ENCODE results near the gene TBXAS1.
"Not testable (repeated sequence)": the region's sequence is repeated elsewhere in the genome, so short reads cannot be mapped to it uniquely, and the experiment has no call there.

The TBXAS1 gene

DNA sequence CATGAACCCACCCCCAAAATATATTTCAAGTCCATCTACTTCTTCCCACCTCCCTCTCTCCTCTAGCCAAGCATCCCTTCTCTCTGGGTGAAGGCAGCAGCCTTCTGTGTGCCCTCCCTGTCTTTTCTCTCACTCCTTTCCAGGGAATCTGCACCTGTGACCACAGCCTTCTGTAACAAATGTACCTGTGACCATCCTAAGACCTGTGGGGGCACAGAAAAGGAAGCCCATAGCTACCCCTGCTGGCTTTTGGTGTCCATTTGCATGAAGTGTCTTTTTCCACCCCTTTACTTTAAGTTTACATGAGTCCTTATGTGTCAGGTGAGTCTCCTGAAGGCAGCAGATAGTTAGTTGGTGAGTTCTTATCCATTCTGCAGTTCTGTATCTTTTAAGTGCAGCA, 2.0 kb upstream of the TBXAS1 start:
- no peak for FAIRE-seq

- FAIRE-seq, result no peak
These were observed 618 bp upstream of the TBXAS1 start for GRCh38 chr7:139828446-139828845.

DNA sequence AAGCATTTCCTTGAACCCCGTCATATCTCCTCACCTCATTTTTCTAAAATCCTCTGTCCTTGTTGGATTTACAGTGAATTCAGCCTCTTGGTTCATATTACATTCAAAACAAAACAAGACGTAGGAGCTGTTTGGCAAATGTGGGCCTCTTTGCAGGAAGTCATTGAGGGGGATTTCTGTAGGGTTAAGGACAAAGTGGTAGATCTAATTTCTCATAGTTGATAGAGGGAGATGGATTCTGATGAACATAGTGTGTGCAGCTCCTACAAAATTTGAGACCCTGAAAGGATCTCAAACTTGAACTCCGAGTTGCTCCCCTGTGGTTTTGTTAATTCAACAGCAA, 682 bp downstream of the TBXAS1 start:
- no peak for FAIRE-seq

GRCh38 chr7:139830292-139830691, 1.2 kb downstream of the TBXAS1 start:
- no peak for FAIRE-seq

- FAIRE-seq, result no peak
These were observed 1.9 kb downstream of the TBXAS1 start for GRCh38 chr7:139830782-139831501.

DNA sequence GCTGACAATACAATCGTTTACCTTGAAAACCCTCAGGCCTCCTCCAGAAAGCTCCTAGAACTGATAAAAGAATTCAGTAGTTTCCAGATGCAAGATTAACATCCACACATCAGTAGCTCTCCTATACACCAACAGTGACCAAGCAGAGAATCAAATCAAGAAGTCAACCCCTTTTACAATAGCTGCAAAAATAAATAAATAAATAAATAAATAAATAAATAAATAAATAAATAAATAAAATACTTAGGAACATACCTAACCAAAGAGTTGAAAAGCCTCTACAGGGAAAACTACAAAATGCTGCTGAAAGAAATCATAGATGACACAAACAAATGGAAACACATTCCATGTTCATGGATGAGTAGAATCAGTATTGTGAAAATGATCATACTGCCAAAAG, 6.8 kb downstream of the TBXAS1 start:
- FAIRE-seq, result not testable (repeated sequence)

DNA sequence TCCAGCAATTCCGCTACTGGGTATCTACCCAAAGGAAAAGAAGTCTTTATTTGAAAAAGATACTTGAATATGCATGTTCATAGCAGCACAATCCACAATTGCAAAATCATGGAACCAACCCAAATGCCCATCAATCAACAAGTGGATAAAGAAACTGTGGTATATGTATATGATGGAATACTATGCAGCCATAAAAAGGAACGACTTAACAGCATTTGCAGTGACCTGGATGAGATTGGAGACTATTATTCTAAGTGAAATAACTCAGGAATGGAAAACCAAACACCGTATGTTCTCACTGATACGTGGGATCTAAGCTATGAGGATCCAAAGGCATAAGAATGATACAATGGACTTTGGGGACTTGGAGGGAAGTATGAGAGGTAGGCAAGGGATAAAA, 8.2 kb downstream of the TBXAS1 start:
- FAIRE-seq, result not testable (repeated sequence)

DNA sequence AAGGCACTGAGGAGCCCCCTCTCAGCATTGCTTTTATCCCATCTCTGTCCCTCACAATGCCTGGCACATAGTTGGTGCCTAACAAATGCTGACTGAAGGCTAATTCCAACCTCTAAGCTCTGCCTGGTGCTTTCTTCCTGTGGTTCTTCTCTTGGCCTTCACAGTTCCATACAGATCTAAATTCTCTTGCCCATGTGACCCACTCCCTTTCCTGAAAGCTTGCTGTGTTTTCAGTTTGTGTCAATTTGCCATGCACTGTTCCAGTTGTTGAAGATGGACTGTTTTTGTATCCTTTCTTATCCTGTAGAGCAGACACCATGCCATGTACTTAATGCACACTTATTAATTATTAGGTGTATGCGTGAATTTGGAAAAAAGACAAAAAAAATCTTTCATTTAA, 9.2 kb downstream of the TBXAS1 start:
- no peak for FAIRE-seq

DNA sequence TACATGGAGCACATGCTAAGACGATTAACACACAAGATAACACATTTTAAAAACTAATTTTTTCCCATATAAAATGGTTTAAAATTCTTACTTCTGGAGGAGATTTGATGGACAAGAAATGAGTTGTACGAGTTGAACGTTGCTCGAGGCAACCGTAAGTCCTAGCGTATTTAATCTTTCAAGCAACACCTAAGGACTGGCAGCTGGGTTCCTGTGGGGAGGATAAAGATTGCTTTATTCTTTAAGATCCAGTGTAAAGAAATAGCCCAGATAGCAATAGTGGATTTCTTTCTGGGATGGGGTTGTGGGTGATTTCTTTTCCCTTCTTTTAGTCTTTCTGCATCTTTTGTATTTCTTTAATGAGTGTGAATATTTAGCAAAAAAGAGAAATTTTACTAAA, 9.8 kb downstream of the TBXAS1 start:
- no peak for FAIRE-seq

- no peak for FAIRE-seq
These were observed 11.7 kb downstream of the TBXAS1 start for GRCh38 chr7:139840776-139841175.

GRCh38 chr7:139842401-139843210, 13.5 kb downstream of the TBXAS1 start:
- no peak for FAIRE-seq

DNA sequence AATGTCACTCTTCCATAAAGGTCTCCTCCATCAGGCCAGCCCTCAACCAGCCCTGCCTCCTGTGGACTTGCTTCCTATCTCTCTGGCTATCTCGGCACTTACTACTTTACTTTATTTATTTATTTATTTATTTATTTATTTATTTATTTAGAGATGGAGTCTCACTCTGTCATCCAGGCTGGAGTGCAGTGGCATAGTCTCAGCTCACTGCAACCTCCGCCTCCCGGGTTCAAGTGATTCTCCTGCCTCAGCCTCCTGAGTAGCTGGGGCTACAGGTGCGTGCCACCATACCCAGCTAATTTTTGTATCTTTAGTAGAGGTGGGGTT, 14.1 kb downstream of the TBXAS1 start:
- not testable (repeated sequence) for FAIRE-seq

GRCh38 chr7:139844779-139845442, 15.8 kb downstream of the TBXAS1 start:
- no peak for FAIRE-seq

GRCh38 chr7:139845443-139845805, 16.4 kb downstream of the TBXAS1 start:
- no peak for FAIRE-seq

DNA sequence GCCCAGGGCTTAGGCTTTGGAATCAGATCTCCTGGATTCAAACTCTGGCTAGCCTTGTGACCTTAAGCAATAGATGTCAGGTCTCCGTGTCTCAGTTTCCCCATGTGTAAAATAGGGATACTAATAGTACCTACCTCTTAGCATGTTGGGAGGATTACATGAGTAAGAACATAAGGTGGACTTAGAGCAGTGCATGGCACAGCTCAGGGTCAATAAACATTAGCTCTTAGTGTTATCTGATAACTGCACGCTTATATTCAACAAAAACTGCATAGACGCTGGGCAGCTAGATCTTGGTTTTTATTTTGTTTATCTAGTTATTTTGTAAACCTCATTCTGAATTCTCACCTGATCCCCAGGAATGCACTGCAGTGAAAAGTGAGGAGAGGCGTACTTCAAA, 17.2 kb downstream of the TBXAS1 start:
- no peak for FAIRE-seq

DNA sequence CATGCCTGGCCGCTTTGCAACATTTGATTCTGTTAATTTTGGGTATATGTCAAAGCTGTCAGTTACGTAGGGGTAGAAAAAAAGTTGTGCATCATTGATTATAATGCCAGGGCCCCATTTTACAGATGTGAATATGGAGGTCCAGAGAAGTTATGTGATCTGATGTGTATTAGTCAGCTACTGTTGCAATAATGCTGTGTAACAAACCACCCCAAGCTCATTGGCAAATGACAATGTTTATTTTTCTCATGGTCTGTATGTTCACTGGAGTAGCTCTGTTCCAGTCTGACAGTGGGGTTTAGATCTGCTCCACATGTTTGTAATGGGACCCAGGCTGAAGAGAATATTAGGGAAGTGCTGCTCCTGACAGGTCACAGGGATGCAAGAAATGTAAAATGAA, 19.2 kb downstream of the TBXAS1 start:
- FAIRE-seq, result no peak

DNA sequence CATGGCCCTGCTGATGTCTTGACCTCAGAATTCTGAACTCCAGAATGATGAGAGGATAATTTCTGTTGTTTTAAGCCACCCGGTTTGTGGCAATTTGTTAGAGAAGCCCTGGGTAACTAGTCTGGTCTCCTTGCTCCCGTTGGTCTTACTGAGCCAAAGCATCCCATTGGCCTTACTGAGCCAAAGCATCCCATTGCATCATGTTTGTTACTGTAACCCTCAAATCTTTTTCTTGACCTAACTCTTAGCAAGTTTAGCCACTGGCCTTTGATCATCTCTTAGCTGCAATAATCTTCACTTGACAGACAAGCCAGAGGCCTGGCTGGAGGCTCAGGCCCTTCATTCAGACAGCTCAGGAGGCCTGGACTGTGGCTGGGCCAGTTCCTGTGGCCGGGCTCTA, 21.8 kb downstream of the TBXAS1 start:
- FAIRE-seq, result no peak

DNA sequence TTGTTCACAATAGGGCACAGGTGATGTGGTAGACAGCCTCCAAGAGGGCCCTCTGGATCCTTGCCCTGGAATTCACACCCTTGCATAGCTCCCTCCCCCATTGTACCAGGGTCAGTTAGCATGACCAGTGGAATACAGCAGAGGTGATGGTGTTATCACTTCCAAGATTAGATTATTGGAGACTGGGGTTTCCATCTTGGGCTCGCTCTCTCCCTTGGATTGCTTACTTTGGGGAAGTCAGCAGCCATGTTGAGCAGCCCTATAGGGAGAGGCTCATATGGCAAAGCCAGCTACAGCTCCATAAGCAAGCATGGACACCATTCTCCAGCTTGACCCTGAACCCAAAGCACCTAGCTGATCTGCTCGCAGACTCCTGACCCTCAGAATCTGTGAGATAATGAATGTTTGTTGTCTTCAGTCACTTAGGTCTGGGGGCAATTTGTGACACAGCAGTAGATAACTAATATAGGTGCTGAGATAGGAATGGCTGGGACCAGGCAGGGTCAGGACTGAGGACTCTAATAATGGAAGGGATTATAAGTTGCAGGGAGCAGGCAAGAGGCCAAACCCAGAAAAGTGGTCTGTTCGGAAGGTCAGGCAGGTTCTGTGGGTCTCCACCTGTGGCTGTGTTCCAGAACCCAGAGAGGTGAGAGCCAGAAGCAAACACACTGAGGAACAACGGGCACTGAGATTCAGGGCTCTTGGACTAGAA, 22.9 kb downstream of the TBXAS1 start:
- no peak for FAIRE-seq

GRCh38 chr7:139852482-139852845, 23.4 kb downstream of the TBXAS1 start:
- no peak for FAIRE-seq

DNA sequence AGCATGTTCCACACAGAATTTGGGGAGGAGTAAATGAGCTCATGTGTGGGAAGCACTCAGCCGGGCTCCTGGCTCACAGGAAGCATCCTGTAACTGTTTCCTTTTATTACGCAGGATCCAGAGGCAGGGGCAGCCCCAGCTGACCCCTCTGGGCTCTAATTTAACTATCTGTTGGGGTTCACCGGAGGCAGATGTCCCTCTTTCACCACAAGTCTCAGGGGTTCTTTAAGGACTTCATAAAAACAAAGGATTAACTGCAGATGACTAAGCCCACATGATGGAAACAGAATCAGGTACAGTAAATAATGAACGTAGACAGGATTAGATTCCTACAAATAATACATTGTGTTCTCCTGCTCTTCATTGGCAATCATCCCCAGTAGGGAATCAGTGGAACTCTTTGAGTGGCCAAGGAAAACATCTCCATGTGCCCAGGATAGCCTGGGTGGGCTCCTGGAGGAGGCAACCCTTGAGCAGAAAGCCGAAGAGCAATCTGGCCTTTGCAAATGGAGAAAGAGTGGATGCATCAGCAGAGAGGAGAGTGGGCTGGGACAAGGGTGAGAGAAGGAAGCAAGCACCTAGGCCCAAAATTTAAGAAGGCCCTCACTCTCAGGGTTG, 24.6 kb downstream of the TBXAS1 start:
- FAIRE-seq, result no peak

DNA sequence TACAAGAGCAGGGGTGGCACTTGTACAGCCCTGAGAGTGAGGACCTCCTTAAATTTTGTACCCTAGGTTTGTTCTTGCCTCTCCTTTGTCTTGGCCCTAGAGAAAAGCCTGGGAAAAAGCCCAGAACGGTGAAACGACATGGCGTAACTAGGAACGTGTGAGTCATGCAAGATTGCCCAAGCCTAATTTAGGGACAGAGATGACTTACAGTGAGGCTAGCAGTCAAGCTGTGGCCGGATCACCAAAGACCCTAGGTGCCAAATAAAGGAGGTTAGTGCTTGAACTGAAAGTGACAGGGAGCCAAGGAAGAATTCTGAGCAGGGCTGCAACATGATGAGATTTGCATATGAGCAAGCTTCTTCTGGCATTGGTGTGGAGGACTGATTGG, 25.1 kb downstream of the TBXAS1 start:
- no peak for FAIRE-seq

- no peak for FAIRE-seq
These were observed 25.9 kb downstream of the TBXAS1 start for GRCh38 chr7:139854803-139855497.
